Psoas muscle (tissue), 8 donors: Measurements from ENCODE around the gene ZNF93. TPM values are rescaled to one million over a fixed set of nuclear protein-coding genes. Genes with fewer than 3 reads are reported as not detected.
A peak's percentile ranks its signal among the peaks of the same experiment; 100 is the strongest.
"Not testable (repeated sequence)": the region's sequence is repeated elsewhere in the genome, so short reads cannot be mapped to it uniquely, and the experiment has no call there.

Experiments
- ATAC-seq, 4 donors: fragments of 200-7000 bp; cut with Tn5 transposase; one replicate each; pipeline ENCODE4 v1.9.1; 2020; ENCODE audit warnings: moderate library complexity in 3 of 4, mild to moderate bottlenecking in 2 of 4
- DNase-seq, 2 donors: peaks; one replicate each; pipeline ENCODE4 v3.0.0-alpha.2; 2020
- H3K27ac ChIP-seq: fragments of 200-600 bp; one replicate; pipeline ENCODE4 v1.8.0; 2022
- H3K27me3 ChIP-seq, 3 donors: fragments of 200-600 bp in 1 of 3; one replicate each; pipeline versions ENCODE4 v1.6.1 to v1.8.0; 2013 to 2022; ENCODE audit warnings: low read length in 2 of 3, mild to moderate bottlenecking in 2 of 3, moderate library complexity in 1 of 3; ENCODE audit not compliant: insufficient read depth in 3 of 3
- H3K36me3 ChIP-seq, 2 donors: fragments of 200-600 bp in 1 of 2; one replicate each; pipeline versions ENCODE4 v1.6.1 to v1.8.0; 2013 to 2022; ENCODE audit warnings: low read depth in 1 of 2, mild to moderate bottlenecking in 1 of 2, moderate library complexity in 1 of 2; ENCODE audit not compliant: insufficient read depth in 1 of 2
- H3K4me1 ChIP-seq: fragments of 200-600 bp; one replicate; pipeline ENCODE4 v1.8.0; 2022
- H3K4me3 ChIP-seq: fragments of 200-600 bp; one replicate; pipeline ENCODE4 v1.8.0; 2022; ENCODE audit warnings: mild to moderate bottlenecking
- H3K9me3 ChIP-seq: fragments of 200-600 bp; one replicate; pipeline ENCODE4 v1.8.0; 2022
- CTCF ChIP-seq: fragments of 200-600 bp; IDR thresholded peaks from one replicate; pipeline ENCODE4 v1.8.0; 2022; ENCODE audit warnings: antibody characterized with exemption
- WGBS, 3 donors: extraction: QIAGEN DNeasy Blood & Tissue Kit; methylation state at CpG; one replicate each; pipeline versions ENCODE4 v1.1.6 to v1.1.7; 2013; 5-methylcytosine and 5-hydroxymethylcytosine counted together
- intact Hi-C, 2 donors: fragments of 100-400 bp; cut with DNase I; formaldehyde crosslinking; loops; one replicate each; pipeline versions ENCODE4 v1.11.0 to v1.14.2; 2022
- polyA plus RNA-seq, 3 donors: library from polyadenylated mRNA; stranded (reverse); fragments of 200-250 nt; gene quantifications; one replicate each; pipeline ENCODE4 v1.2.3, GENCODE V29; 2013
- total RNA-seq, 4 donors: library from RNA; stranded (reverse); fragmentation: NEBNext Ultra II Directional in 2 of 4; extraction: Animal tissue kit (Norgen Biotek cat#: 25700) in 2 of 4; gene quantifications; one replicate each; pipeline versions ENCODE4 v1.2.1 to v1.2.4, GENCODE V29; 2021 to 2023
- donor health status: healthy with polysubstance abuse.
- donor health status: DM: no; HTN: no; CAD: no; lungs with moderate emphysema.
- donor health status: Bipolar disorder and iron deficiency.
- donor health status: healthy.
- donor health status: DM: yes; HTN: yes; CAD: no.
- donor health status: DM: no; HTN: no; CAD: no.
- donor health status: DM: no; HTN: no; CAD: no.
- donor health status: DM: yes; HTN: yes; CAD: no.

ZNF93 gene
- total and polyA plus RNA-seq, 7 donors = 0.69 to 2.3 (median 1.4) TPM

- no peak for TF ChIP-seq CTCF
- peak within 1 kb of the TSS; percentile 95 for H3K27ac ChIP-seq
- peaks cover 10% of the 10 kb centered on the region for H3K9me3 ChIP-seq
- intact Hi-C loops = loop anchor here (2.0 to 5.0 kb wide), 2 partner anchors 36 to 45 kb away; partner anchors contain the start of genes ZNF93 (in 2 of the 2) and ZNF506 (in 1 of the 2)
- H3K4me1 ChIP-seq = peaks cover 36% of the 10 kb centered on the region
- peak; percentile 97 to 99 (median 99) for ATAC-seq
- no peaks in the 10 kb centered on the region for H3K27me3 ChIP-seq
- no peaks in the 10 kb centered on the region for H3K36me3 ChIP-seq
- WGBS, 3 donors = 0 to 1% (median 0%) methylated on average over 40 to 43 of the region's 43 CpGs
- peak; percentile 98 for DNase-seq
- peak within 1 kb of the TSS; percentile 92 for H3K4me3 ChIP-seq
Measured at GRCh38 chr19:19865750-19866610, 34.8 kb upstream of the ZNF93 start, which contains the start of gene ZNF253. ZNF253 (plus strand) TSS chr19:19865882; CDS start chr19:19865997, 115 bp downstream.

DNA sequence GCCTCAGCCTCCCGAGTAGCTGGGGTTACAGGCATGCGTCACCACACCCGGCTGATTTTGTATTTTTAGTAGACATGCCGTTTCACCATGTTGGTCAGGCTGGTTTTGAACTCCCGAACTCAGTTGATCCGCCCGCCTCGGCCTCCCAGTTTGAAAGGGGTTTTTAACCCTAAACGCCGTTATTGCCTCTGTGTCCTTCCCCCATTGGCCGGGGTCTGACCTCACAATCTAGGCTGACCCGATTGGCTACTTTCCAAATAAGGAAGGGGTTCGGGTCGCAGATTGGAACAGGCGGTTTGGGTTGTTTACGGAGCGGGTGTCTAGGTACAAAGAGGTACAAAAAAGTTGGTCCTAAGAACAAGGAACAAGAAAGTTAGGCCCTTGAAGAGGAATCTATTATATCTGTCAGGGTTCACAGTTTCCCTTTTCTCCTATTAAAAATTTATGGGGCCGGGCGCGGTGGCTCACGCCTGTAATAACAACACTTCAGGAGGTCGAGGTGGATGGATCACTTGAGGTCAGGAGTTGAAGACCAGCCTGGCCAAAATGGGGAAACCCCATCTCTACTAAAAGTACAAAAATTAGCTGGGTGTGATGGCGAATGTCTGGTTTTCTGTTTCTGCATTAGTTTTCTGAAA, 34.0 kb upstream of the ZNF93 start:
- Histone ChIP-seq H3K4me1 (peaks cover 42% of the 10 kb centered on the region), H3K4me3 (peak overlapping the region; percentile 92), H3K27ac (peak overlapping the region; percentile 95), H3K9me3 (peaks cover 10% of the 10 kb centered on the region), H3K36me3 (no peaks in the 10 kb centered on the region), H3K27me3 (no peaks in the 10 kb centered on the region)
- no peak for ATAC-seq
- TF ChIP-seq CTCF = no peak
- peak in 1 of 2 donors; percentile 51 for DNase-seq
- WGBS, 3 donors = 3 to 6% (median 3%) methylated on average over 23 of the region's 23 CpGs
- intact Hi-C loops = loop anchor here (2.0 to 5.0 kb wide), 2 partner anchors 36 to 46 kb away; partner anchors contain the start of genes ZNF93 (in 2 of the 2) and ZNF506 (in 1 of the 2)

- DNase-seq = peak in 1 of 2 donors; percentile 66
- intact Hi-C loops, H3K9me3 ChIP-seq, H3K4me3 ChIP-seq, H3K36me3 ChIP-seq, H3K27me3 ChIP-seq: not testable (repeated sequence)
- peaks cover 56% of the 10 kb centered on the region for H3K4me1 ChIP-seq
- WGBS, 3 donors = 34 to 41% (median 38%) methylated on average over 5 of the region's 5 CpGs
- H3K27ac ChIP-seq = peak overlapping the region; percentile 15
- ATAC-seq = peak in 1 of 4 donors; percentile 36
Measured at GRCh38 chr19:19870086-19870485, 30.7 kb upstream of the ZNF93 start.

DNA sequence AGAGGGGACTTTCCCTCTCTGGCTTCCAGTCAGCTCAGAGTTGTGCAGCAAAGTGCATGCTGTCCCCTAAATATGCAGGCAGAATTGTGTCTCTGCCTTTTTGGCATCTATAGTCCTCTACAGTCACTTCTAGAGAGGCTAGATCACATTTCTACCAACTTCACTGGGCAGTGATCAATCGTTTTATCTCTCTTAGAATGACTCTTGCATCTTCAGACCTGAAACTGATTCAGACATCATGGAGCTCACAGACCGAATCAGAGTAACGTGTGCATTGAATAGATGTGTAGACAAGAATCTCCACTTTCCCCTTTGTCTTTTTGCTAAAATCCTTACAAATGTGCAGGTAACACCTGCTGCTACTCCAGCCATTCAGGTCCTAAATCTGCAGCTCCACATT, 28.8 kb upstream of the ZNF93 start:
- Histone ChIP-seq H3K9me3 (peaks cover 3% of the 10 kb centered on the region), H3K27ac (no peak overlapping the region), H3K36me3 (peaks cover 0 to 8% of the 10 kb centered on the region in 2 donors), H3K4me3 (no peak overlapping the region), H3K4me1 (peaks cover 56% of the 10 kb centered on the region), H3K27me3 (no peaks in the 10 kb centered on the region)
- TF ChIP-seq CTCF = no peak
- ATAC-seq (no peak), DNase-seq (no peak)
- WGBS, 3 donors = 56 to 78% (median 65%) methylated on average over 3 of the region's 3 CpGs
- intact Hi-C loops = no loop called here

DNA sequence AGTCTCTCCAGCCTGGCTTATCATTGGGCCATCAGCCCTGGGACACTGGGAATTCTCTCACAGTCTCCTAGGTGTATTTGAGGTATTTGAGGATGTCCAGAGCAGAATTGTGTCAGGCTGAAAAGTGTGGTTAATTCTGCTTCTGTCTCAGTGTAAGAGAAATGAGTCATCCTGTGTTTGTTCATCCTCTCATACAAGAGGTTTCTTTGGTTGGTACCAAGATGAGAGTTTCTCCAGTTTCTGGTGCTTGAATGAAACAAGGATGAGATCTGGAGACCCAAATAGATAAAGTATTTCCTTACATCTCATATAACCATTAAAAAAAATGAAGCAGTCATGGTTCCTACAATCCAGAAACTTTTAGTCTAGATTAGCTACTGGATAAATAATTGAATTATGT, 27.4 kb upstream of the ZNF93 start:
- DNase-seq = no peak
- Histone ChIP-seq H3K9me3 (peaks cover 3% of the 10 kb centered on the region), H3K4me3 (no peak overlapping the region), H3K36me3 (peaks cover 0 to 8% of the 10 kb centered on the region in 2 donors), H3K4me1 (peaks cover 44% of the 10 kb centered on the region), H3K27ac (no peak overlapping the region), H3K27me3 (no peaks in the 10 kb centered on the region)
- ATAC-seq = no peak
- intact Hi-C loops = no loop called here
- no peak for TF ChIP-seq CTCF
